Measurements from ENCODE around the gene SLAIN1.

SLAIN1 gene

DNA sequence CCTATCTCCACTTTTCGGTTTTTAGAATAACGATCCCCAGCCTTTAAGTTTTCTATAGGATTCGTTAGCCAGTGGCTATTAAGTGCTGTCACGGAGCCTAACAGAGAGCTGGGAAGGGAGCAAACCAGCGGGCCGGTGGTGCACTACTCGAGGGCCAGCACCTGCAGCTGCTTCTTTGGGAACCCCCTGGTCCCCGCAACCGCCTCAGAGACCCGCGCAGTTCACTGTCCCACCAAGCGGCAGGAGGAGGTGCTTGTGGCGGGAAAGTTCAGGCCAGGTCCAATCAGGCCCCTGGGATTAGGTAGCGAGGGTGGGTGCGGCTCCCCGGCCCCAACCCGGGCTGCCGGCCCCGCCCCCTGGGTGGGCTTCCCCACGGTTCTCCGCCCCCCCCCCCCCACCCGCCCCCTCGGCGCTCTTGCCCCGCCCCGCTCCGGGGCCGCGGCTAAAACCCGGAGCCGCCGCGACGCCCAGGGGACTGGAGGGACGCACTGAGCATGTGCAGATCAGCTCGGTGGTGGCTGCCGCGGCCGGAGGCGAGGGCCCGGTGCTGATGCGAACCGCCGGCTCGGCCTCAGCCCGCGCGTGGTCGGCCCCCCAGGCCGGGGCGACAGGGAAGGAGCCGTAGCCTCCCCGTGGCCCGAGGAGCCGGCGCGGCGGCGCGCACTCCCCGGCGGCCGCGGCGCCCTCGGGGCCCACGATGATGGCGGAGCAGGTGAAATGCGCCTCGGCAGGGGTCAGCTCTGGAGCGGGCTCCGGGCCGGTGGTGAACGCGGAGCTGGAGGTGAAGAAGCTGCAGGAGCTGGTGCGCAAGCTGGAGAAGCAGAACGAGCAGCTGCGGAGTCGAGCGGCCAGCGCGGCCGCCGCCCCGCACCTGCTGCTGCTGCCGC lies at the start of gene SLAIN1:
Gene SLAIN1, plus strand, starts transcription at position 471 of the 887 bp plus-strand sequence. Its CDS starts 227 bp downstream, at position 698.
- Histone ChIP-seq H3K4me3 (ENCODE audit: low read depth, low read length) (peak within 1 kb of the TSS; percentile 75), H3K27ac (ENCODE audit: extremely low read depth, low read depth, low read length) (peak within 1 kb of the TSS; percentile 66; the same call in 1 of the 2 replicates), H3K36me3 (ENCODE audit: control insufficient read depth in 2 of 2, insufficient read depth in 1 of 2, low read length in 2 of 2) (no peaks in the 10 kb centered on the region), H3K9me3 (ENCODE audit: control insufficient read depth, insufficient read depth, low read depth, low read length) (no peaks in the 10 kb centered on the region), H3K4me1 (ENCODE audit: control insufficient read depth, insufficient read depth, low read length) (no peaks in the 10 kb centered on the region)
- CTCF ChIA-PET = no interaction called here
- POLR2A ChIA-PET = interaction anchor here (0.5 to 1.0 kb wide), 2 partner anchors 370 to 812 kb away, joined by 3 read pairs; partner anchors contain the start of gene MYCBP2
- TF ChIP-seq SP3 (tag by site-specific recombination; IDR thresholded peaks at IDR 0.05) (peak; percentile 50; the same call in 1 of the 2 replicates), ZBTB20 (tag by site-specific recombination; IDR thresholded peaks at IDR 0.05) (no peak), ZNF501 (tag by site-specific recombination; IDR thresholded peaks at IDR 0.05) (0 out of 2 replicates have a peak, but pooled peaks have one; percentile 40), ZNF621 (tag by site-specific recombination; IDR thresholded peaks at IDR 0.05) (no peak), GLI4 (tag by site-specific recombination; IDR thresholded peaks at IDR 0.05) (no peak), ZNF114 (tag by site-specific recombination; IDR thresholded peaks at IDR 0.05) (no peak), ZNF138 (tag by site-specific recombination; IDR thresholded peaks at IDR 0.05; ENCODE audit: borderline replicate concordance) (no peak), ZNF23 (tag by site-specific recombination; IDR thresholded peaks at IDR 0.05; ENCODE audit: borderline replicate concordance) (no peak), ZNF354C (tag by site-specific recombination; IDR thresholded peaks at IDR 0.05; ENCODE audit: borderline replicate concordance, low read depth) (no peak), ZNF10 (tag by site-specific recombination; IDR thresholded peaks at IDR 0.05) (no peak), YY2 (tag by site-specific recombination; IDR thresholded peaks at IDR 0.05) (no peak), ZNF585B (tag by site-specific recombination; IDR thresholded peaks at IDR 0.05) (no peak), ZNF76 (tag by site-specific recombination; IDR thresholded peaks at IDR 0.05; ENCODE audit: borderline replicate concordance, low read depth) (no peak), KLF7 (tag by site-specific recombination; IDR thresholded peaks at IDR 0.05; ENCODE audit: borderline replicate concordance) (no peak), HOXD13 (CRISPR knock-in tag; IDR thresholded peaks at IDR 0.05; ENCODE audit: borderline replicate concordance) (no peak), ZNF677 (tag by site-specific recombination; IDR thresholded peaks at IDR 0.05) (no peak)
- TF ChIP-seq, protein P1, sequence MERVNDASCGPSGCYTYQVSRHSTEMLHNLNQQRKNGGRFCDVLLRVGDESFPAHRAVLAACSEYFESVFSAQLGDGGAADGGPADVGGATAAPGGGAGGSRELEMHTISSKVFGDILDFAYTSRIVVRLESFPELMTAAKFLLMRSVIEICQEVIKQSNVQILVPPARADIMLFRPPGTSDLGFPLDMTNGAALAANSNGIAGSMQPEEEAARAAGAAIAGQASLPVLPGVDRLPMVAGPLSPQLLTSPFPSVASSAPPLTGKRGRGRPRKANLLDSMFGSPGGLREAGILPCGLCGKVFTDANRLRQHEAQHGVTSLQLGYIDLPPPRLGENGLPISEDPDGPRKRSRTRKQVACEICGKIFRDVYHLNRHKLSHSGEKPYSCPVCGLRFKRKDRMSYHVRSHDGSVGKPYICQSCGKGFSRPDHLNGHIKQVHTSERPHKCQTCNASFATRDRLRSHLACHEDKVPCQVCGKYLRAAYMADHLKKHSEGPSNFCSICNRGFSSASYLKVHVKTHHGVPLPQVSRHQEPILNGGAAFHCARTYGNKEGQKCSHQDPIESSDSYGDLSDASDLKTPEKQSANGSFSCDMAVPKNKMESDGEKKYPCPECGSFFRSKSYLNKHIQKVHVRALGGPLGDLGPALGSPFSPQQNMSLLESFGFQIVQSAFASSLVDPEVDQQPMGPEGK (tag by site-specific recombination; IDR thresholded peaks at IDR 0.05) = peak; percentile 45; the same call in 1 of the 2 replicates
- TF ChIP-seq, protein P2, sequence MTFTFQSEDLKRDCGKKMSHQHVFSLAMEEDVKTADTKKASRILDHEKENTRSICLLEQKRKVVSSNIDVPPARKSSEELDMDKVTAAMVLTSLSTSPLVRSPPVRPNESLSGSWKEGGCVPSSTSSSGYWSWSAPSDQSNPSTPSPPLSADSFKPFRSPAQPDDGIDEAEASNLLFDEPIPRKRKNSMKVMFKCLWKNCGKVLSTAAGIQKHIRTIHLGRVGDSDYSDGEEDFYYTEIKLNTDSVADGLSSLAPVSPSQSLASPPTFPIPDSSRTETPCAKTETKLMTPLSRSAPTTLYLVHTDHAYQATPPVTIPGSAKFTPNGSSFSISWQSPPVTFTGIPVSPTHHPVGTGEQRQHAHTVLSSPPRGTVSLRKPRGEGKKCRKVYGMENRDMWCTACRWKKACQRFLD (tag by site-specific recombination; IDR thresholded peaks at IDR 0.05) = no peak
- TF ChIP-seq, protein P3, sequence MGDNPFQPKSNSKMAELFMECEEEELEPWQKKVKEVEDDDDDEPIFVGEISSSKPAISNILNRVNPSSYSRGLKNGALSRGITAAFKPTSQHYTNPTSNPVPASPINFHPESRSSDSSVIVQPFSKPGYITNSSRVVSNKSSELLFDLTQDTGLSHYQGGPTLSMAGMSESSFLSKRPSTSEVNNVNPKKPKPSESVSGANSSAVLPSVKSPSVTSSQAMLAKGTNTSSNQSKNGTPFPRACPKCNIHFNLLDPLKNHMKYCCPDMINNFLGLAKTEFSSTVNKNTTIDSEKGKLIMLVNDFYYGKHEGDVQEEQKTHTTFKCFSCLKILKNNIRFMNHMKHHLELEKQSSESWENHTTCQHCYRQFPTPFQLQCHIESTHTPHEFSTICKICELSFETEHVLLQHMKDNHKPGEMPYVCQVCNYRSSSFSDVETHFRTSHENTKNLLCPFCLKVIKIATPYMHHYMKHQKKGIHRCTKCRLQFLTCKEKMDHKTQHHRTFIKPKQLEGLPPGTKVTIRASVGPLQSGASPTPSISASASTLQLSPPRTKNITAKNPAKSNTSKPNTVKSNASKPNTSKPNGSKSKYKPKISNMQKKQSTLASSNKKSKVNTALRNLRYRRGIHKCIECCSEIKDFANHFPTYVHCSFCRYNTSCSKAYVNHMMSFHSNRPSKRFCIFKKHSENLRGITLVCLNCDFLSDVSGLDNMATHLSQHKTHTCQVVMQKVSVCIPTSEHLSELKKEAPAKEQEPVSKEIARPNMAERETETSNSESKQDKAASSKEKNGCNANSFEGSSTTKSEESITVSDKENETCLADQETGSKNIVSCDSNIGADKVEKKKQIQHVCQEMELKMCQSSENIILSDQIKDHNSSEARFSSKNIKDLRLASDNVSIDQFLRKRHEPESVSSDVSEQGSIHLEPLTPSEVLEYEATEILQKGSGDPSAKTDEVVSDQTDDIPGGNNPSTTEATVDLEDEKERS (tag by site-specific recombination; IDR thresholded peaks at IDR 0.05) = no peak
- TF ChIP-seq, protein P4, sequence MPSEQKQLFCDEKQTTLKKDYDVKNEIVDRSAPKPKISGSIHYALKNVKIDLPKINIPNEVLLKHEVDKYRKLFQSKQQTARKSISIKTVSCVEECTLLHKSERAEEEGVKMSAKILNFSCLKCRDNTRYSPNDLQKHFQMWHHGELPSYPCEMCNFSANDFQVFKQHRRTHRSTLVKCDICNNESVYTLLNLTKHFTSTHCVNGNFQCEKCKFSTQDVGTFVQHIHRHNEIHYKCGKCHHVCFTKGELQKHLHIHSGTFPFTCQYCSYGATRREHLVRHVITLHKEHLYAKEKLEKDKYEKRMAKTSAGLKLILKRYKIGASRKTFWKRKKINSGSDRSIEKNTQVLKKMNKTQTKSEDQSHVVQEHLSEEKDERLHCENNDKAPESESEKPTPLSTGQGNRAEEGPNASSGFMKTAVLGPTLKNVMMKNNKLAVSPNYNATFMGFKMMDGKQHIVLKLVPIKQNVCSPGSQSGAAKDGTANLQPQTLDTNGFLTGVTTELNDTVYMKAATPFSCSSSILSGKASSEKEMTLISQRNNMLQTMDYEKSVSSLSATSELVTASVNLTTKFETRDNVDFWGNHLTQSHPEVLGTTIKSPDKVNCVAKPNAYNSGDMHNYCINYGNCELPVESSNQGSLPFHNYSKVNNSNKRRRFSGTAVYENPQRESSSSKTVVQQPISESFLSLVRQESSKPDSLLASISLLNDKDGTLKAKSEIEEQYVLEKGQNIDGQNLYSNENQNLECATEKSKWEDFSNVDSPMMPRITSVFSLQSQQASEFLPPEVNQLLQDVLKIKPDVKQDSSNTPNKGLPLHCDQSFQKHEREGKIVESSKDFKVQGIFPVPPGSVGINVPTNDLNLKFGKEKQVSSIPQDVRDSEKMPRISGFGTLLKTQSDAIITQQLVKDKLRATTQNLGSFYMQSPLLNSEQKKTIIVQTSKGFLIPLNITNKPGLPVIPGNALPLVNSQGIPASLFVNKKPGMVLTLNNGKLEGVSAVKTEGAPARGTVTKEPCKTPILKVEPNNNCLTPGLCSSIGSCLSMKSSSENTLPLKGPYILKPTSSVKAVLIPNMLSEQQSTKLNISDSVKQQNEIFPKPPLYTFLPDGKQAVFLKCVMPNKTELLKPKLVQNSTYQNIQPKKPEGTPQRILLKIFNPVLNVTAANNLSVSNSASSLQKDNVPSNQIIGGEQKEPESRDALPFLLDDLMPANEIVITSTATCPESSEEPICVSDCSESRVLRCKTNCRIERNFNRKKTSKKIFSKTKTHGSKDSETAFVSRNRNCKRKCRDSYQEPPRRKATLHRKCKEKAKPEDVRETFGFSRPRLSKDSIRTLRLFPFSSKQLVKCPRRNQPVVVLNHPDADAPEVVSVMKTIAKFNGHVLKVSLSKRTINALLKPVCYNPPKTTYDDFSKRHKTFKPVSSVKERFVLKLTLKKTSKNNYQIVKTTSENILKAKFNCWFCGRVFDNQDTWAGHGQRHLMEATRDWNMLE (tag by site-specific recombination; conservative IDR thresholded peaks at IDR 0.05; ENCODE audit: low read depth) = no peak
- TF ChIP-seq, protein P5, sequence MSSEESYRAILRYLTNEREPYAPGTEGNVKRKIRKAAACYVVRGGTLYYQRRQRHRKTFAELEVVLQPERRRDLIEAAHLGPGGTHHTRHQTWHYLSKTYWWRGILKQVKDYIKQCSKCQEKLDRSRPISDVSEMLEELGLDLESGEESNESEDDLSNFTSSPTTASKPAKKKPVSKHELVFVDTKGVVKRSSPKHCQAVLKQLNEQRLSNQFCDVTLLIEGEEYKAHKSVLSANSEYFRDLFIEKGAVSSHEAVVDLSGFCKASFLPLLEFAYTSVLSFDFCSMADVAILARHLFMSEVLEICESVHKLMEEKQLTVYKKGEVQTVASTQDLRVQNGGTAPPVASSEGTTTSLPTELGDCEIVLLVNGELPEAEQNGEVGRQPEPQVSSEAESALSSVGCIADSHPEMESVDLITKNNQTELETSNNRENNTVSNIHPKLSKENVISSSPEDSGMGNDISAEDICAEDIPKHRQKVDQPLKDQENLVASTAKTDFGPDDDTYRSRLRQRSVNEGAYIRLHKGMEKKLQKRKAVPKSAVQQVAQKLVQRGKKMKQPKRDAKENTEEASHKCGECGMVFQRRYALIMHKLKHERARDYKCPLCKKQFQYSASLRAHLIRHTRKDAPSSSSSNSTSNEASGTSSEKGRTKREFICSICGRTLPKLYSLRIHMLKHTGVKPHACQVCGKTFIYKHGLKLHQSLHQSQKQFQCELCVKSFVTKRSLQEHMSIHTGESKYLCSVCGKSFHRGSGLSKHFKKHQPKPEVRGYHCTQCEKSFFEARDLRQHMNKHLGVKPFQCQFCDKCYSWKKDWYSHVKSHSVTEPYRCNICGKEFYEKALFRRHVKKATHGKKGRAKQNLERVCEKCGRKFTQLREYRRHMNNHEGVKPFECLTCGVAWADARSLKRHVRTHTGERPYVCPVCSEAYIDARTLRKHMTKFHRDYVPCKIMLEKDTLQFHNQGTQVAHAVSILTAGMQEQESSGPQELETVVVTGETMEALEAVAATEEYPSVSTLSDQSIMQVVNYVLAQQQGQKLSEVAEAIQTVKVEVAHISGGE (tag by site-specific recombination; conservative IDR thresholded peaks at IDR 0.05; ENCODE audit: low read depth) = no peak; the same call in 1 of the 2 replicates

All from HEK293 (cell line).